NCI-H1105 (cell line): ENCODE measurements around the gene HENMT1.
"Not testable (repeated sequence)": the region's sequence is repeated elsewhere in the genome, so short reads cannot be mapped to it uniquely, and the experiment has no call there.

ENCODE experiments used
- DNase-seq: peaks from one replicate; lab custom pipeline; 2025; lab: John Stamatoyannopoulos, UW

Gene HENMT1

DNA sequence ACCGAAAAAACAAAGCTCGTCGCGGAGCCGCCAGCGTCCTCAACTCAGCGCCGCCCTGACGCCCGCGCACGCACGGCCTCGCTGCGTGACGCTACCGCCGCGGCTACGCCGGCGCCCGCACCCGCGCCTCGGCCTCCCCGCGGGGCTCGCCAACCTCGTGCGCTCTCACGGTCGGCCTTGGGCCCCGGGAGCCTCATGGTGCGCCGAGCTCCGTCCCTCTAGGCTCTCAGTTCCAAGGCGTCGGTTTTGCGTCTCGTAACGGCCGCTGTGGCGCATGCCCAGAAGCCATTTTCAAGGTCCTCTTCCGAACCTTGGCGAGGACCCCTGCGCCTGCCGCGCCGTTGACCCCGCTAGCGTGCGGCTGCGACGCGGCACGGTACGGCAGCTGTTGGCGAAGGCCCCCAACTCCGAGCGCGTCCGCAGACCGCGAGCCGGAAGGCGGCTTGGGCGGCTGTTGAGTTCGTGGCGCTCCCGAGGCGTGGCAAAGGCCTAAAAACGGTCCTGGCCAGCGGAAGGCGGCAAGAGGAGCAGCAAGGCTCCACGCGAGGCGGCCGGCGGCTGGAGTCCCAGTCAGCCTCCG, at the start of gene HENMT1:
HENMT1 (minus strand) TSS at position 64 of the 580 bp plus-strand sequence. CDS start 1,209 bp downstream, outside the sequence.
- no peak for DNase-seq

DNA sequence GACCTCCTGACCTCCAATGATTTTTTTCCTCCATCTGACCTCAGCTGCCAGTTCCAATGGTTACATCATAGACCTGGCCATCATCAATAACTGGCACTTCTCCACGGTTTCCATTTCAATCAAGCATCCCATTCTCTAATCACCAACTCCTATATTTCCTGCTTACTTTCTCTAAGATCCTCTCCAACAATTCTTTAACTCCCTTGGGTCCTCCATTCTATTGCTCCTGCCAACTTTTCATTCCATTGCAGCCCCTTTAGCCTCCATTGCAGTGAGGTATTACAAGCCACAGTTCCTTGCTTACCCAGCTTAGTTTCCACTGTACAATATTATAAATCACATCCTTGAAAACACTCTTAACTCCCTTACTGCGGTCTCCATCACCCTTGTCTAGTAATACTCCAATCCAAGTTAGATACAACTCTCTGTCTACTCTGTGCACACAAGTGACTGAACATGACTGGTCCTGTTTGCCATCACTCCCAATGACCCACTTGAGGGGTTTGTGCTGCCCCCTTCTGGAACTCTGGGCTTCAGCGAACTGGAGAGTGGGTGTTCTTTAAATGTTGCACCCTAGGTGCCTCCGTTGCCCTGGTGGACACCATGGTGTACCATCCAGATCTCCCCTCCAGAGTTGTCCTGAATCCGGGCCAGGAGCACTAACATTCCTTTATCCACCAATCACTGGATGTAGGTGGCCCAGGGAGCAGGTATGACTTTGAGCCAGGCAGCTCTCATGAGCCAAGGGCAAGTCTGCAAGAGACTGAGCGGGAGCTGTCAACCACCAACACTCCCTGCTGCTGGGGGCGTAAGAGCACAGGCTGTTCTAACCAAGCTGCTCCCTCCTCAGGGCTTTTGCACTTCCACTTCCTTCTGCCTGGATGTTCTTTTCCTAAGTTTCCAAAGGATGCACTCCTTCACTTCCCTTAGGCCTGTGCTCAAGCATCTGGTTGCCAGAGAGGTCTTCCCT, 48.1 kb upstream of the HENMT1 start:
- no peak for DNase-seq

DNA sequence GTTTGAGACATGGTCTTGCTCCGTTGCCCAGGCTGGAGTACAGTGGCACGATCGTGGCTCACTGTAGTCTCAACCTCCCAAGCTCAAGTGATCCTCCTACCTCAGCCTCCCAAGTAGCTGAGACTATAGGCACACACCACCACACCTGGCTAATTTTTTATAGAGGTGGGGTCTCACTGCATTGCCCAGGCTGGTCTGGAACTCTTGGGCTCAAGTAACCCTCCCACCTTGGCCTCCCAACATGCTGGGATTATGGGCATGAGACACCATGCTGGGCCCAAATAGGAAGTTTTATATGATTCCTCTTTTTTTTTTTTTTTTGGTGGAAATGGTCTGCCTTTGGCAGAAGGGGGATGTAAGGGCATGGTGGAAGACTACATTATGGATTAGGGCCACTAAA, 45.8 kb upstream of the HENMT1 start:
- DNase-seq, result no peak

DNA sequence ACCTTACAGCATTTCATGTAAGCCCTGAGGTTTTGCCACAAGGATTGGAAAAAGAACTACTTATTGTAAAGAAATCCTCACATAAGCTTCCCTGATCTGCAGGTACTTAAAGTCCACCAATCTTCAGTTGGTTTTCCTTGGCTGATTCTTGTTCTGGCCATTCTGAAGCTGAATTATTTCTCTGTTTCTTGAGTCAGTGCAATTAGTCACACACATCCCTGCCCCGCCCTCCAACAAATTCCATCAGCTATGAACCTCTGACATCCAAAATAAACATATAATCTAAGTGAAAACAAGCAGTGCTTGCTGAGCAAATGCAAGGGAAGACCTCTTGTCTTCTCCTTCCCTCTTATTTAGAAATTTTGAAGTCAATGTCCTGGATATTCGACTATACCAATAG, 43.6 kb upstream of the HENMT1 start:
- DNase-seq, result no peak

DNA sequence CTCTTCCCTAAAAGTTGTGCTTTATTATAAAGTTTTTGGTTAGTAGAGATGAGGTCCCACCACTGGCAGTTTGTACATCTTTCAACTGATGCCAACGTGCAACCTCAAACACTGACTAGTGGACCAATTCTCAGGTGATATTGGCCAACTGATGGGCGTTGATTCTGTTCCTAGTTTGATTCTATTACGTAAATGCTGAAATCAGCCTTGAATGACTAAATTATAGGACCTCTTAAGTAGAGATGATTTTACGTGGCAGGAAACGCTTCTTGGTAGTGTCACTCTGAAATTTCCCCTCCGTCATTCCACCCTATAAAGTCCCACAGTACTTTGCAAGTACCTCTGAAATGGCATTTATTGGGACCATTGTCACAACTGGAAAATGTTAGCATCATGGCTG, 43.0 kb upstream of the HENMT1 start:
- DNase-seq, result no peak

DNA sequence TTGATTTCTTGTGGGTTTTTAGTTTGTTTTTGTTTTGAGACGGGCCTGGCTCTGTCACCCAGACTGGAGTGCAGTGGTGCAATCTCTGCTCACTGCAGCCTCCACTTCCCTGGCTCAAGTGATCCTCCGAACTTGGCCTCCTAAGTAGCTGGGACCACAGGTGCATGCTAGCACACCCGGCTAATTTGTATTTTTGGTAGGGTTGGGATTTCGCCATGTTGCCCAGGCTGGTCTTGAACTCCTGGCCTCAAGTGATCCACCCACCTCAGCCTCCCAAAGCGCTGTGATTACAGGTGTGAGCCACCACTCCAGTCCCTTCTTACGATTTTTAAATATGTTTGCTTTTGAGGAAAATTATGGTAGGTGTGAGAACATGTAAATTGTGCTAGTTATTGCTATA, 41.2 kb upstream of the HENMT1 start:
- not testable (repeated sequence) for DNase-seq

DNA sequence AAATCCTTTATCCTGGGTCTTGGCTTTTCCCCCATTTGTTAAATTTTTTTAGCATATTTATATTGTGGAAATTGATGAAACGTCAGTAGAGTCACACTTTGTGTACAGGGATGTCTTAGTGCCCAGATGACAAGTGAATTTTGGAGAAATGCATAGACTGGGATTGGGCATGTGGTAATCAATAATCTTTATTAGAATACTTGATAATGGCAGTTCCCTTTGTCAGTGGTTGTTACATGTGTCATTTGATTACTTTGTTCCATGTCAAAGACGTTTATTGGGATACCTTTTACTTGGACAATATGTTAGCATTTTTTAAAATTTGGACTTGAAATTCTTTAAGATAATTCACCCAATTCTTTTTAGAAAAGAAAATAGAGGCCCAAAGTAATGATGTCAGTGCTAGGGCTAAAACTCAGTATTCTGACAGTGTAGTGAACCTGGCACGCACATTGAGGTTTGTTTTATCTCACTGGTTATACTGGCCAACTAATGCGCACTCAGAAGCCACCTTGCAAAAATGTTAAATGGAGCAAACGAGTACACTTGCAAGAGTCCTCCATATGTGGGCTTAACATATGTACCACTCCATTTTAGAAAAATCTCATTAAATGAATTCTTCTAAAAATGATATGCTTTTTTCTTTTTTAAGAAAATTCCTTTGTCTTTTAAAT, 40.4 kb upstream of the HENMT1 start:
- DNase-seq, result no peak

DNA sequence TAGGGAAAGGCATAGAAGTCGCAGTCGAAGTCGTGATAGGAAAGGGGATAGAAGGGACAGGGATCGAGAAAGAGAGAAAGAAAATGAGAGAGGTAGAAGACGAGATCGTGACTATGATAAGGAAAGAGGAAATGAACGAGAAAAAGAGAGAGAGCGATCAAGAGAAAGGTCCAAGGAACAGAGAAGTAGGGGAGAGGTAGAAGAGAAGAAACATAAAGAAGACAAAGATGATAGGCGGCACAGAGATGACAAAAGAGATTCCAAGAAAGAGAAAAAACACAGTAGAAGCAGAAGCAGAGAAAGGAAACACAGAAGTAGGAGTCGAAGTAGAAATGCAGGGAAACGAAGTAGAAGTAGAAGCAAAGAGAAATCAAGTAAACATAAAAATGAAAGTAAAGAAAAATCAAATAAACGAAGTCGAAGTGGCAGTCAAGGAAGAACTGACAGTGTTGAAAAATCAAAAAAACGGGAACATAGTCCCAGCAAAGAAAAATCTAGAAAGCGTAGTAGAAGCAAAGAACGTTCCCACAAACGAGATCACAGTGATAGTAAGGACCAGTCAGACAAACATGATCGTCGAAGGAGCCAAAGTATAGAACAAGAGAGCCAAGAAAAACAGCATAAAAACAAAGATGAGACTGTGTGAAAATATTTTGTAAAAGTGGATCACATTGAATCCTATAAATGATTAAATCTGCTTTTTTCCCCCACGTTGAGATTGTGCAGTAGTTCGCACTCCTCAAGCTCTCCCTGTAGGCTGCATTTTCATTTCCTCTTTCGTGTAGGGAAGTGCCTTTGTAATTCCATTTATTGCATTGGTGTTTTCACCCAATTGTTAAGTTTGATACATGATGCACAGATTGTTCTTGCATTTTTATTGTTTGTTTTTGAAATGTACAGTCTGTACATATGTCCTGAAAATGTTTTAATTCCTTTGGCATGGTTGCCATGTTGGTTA, 38.8 kb upstream of the HENMT1 start:
- no peak for DNase-seq

DNA sequence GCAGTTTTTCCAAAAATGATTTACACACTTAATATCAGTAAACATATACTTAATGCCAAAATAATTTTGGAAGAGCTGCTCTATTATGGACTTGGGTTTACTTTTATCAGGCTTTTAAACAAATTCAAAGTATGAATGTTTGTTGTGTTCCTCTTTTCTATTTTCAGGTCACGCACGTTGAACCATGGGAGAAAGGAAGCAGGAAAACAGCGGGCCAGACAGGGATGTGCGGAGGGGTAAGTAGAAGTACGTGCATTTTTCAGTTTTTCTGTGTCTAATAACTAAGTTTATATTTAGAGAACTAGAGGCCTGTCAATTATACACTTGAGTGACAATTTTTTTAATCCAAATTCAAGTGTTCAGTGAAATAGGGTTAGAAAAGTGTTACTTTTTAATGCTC, 34.6 kb upstream of the HENMT1 start:
- DNase-seq, result no peak

DNA sequence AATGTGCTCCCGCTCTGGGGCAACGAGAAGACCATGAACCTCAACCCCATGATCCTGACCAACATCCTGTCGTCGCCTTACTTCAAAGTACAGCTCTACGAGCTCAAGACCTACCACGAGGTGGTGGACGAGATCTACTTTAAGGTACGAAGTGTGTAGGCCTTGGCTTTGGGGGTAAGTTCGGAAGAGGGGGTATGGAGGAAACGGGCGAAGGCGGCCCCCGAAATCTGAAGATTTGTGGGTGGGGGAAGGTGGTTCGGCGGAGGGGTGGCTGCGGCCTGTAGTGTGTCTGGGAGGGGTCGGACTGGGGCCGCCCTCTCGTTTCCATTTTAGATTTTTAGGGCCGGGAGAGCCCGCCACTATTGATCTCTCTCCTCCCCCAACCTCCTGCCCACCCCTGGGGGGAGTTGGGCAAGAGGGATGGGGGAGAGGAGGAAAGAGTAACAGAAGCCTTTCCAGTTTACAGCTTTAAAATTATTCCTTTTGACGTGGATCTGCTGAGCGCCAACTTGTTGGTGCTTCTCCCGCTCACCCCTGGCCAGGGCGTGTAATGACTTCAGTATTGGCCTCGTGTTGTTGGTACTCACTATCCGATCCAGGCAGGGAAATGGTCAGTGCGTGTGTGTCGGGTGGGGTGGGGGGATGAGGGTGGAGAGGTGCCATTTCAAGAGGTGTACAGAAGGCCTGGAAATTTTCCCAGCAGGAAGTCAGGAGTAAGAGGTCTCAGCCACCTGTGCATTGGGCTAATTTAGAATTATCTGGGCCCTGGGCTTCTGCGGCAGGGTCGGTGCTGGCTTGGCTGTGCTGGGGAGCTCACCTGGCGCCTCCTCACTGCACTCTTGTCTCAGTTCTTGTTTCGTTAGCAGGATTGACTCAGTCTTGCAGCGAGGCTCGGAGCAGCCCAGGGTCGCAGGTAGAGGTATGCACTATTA, 32.1 kb upstream of the HENMT1 start:
- DNase-seq, result peak; percentile 55

DNA sequence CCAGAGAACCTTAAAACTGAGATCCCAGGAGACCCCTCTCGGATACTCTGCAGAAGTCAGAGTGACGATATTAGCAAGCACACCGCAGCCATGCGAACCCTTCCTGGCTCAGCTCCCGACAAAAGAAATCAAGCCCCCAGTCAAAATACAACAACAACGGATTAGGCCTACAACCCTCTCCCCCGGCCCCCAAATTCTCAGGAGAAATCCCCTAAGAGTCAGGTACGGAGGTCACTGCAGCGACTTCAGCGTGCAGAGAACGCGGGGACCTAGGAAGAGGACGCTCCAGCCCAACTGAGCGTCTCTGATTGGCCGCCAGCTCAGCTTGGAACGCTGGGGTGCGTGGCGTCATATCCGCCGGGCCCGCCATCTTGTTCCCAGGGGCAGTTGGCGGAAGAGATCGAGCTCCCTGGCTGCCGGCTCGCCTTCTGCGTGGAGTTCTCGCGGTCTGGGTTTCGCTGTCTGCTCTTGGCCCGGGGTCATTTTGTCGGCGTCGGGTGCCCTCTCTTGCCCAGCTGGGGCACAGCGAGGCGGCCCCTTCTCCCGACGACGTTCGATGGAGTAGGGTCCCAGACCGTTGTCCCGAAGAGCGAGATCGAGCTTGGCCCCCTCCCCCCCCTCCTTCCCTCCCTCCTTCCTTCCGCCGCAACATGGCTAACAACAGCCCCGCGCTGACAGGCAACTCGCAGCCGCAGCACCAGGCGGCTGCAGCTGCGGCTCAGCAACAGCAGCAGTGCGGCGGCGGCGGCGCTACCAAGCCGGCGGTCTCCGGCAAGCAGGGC, 31.2 kb upstream of the HENMT1 start, which contains the start of gene PRPF38B:
PRPF38B (plus strand) TSS at position 369 of the 782 bp plus-strand sequence; CDS start at position 651, 282 bp downstream.
- DNase-seq, result peak; percentile 94

DNA sequence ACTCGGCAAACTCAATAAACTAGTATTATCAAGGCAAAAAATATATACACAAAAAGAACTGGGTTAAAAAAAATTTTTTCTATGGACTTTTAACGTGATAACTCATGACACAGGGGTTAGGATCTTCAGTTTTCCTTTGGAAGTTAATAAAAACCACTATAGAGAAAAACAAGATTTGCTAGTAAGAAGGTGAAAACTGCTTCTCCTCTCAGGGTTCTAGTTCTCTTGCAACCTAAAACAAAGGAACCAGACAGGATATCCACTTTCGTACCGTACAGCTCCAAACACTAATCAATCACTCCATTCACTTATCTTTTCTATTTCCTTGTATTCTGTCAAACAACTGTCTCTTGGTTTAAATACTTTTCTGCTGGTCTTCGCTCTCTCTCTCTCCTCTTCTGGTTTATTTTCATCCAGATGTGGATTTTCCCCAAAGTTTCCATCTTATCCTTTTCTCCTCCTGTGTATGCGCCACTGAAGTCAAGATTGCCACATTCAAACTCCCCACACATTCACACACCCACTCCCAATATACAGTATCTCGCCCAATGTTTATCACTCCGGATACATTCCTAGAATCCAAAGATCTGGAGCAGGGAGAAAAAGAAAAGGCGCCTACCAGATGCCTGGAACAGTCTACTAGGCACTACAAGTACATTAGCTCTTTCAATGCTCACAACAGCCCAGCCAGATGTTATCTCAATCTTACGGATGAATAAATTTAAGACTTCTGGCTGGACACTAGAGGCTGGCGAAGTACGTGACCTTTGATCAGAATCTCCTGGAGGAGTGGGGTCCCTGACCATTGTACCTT, 30.4 kb upstream of the HENMT1 start:
- no peak for DNase-seq

DNA sequence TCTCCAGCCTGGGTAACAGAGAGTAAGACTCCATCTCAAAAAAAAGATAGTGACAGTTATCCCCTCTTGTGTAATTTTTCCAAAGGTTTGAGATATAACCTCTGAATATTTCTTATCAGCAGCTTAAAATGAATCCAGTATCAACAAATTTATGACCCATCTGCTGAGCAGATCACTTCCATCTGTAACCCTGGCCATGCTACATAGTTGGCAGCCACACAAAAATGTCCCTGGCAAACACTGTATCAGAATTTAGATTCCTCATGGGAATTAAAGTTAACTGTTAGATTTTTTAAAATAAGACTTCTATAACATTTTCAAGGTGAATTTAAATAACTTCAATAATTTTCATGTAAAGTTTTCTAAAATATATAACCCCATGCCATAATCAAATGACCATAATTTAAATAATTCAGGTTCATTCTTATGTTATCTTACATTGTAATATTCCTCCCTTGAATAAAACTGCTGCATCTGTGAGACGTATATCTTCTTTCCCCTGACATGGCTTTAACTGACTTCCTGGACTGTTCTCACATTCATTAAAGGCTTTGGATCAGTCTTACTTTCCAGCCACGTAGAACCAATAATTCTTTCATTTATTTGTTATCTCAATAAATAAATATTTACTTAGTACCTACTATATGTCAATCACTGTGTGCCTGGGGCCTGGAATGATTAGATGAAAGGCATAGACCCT, 25.9 kb upstream of the HENMT1 start:
- no peak for DNase-seq

DNA sequence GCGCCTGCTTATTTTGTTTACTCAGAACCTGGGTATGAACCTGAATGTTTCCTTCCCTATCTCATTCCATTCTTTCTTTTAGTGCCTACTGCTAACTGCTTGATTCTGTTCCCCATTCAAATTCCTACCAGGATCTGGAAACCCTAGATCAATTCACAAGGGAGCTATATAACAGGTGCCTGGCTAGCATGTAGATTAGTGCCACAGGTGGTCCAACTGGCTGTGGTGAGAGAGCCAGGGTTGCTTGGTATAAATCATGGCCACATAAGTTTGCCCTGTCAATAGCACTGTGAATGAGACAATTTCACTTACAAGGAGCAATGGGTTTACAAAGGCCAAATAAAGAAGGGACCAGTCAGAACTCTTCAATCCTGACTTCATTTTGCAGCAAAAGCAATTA, 24.6 kb upstream of the HENMT1 start:
- no peak for DNase-seq

DNA sequence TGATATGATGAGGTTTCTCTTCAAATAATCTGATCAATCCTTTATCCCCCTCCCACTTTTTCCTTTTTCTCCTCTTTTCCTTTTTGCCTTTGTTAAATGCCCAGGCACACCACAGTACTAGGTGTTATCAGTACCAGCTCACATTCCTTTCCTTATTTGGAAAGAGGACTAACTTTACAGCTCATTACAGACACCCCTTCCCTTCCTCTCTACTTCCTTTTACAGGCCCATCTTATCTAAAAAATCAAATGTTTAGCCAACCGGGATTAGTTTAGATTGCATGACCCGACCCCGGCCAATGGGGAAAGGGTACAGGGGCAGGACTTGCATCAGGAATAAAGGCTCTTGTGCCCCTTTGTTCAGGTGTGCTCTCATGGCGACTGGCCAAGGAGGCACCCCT, 20.8 kb upstream of the HENMT1 start:
- DNase-seq, result not testable (repeated sequence)

DNA sequence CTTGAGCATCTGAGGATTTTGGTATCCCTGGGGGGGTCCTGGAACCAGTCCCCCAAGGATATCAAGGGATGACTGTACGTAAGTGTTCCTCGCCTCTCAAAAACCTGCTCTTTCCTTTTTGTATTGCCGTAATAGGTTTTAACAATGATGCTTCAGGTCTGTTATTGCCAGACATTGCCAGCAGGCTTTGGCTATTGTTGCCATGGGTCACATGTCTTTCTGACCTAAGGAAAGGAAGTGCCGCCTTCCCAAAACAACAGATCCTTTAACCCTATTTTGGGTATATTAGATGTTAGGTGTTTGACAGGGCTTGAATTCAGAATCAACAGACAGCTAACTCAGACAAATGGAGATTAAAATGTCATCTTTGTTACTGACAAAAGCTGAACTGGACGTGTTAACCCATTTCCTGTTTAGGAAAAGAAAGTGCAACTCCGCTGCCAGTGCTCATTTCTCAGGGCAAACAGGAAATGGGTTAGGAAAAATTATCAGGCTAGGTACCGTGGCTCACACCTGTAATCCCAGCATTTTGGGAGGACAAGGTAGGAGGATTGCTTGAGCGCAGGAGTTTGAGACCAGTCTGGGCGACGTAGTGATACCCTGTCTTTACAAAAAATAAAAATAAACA, 18.8 kb upstream of the HENMT1 start:
- no peak for DNase-seq

DNA sequence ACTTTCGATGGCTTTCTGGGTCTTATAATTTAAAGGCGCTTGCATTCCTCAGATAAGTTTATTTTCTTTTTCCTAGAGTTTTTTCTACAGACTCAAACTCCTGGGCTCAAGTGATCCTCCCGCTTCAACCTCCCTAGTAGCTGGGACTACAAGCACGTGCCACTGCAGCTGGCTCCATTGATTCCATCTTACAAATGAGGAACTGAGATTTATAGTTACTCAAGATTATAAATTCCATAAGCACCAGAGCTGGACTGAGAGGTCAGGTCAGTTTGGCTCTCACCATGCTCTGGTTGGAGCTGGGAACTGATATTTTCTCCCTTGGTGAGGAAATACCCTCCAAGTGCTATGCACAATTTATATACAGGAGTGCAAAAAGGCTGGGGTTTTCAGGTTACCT, 17.8 kb upstream of the HENMT1 start:
- DNase-seq, result no peak

DNA sequence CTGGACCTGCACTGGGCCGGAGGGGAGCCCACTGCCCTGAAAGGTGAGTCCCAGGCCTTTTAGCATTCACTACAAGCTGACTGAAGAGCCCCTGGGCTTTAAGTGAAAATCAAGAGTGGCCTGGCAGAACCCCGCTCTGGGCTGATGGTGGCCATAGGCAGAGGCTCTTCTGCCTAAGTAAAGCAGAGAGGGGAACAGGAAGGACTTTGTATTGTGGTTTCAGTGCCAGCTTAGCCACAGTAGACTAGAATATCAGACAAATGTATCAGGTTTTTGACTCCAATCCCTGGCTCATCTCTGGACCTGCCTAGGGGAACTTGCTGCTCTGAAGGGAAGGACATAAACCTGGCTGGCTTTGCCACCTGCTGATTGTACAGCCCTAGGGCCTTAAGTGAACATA, 10.2 kb upstream of the HENMT1 start:
- DNase-seq, result no peak
